Measurements from ENCODE around the gene FBXL7. TPM values are rescaled to one million over a fixed set of nuclear protein-coding genes. Genes with fewer than 3 reads are reported as not detected.

FBXL7 gene
- total and polyA plus RNA-seq, 2 of the 8 experiments (the other 6 are each of a cell fraction or from before 2014, with no cell fraction given) = 17.7 to 17.8 TPM

- no peak overlapping the region for H2AFZ ChIP-seq (ENCODE audit: low read length)
- no peak overlapping the region for H2BK20ac ChIP-seq (ENCODE audit: low read length)
- H2BK15ac ChIP-seq (ENCODE audit: low read length) = no peak overlapping the region
- H3K27ac ChIP-seq (ENCODE audit: low read depth, low read length) = no peak overlapping the region
- no peaks in the 10 kb centered on the region for H3K79me1 ChIP-seq (ENCODE audit: low read depth, low read length)
- CTCF ChIA-PET (ENCODE audit: partially characterized antibody) = interaction anchor here (1.2 to 1.6 kb wide), 2 partner anchors 12 to 14 kb away, joined by 3 to 9 read pairs; no protein-coding TSS in a partner anchor
- H3K79me2 ChIP-seq (ENCODE audit: control insufficient read depth in 1 of 2, insufficient read depth in 2 of 2, low read length in 2 of 2) = no peaks in the 10 kb centered on the region; a peak in 1 of 4 replicates
- no peak overlapping the region for H3K56ac ChIP-seq (replicated peaks; ENCODE audit: insufficient read length, low read depth, low read length)
- WGBS, 2 experiments (ENCODE audit: extremely low coverage in 1 of 2, insufficient coverage in 1 of 2, insufficient read length in 1 of 2, insufficient replicate concordance in 2 of 2, low coverage in 1 of 2, low lambda C conversion rate in 2 of 2, missing lambda C conversion rate in 1 of 2) = 96% methylated on average over 2 of the region's 2 CpGs; no CpG with 5 or more reads in 1 of the 2 experiments
- DNase-seq (ENCODE audit: low read depth in 1 of 2, low spot score in 2 of 2) (no peak), FAIRE-seq (no peak)
- H2AK5ac ChIP-seq (ENCODE audit: low read depth, low read length) = no peak overlapping the region
- H2BK5ac ChIP-seq (ENCODE audit: low read depth, low read length) = no peak overlapping the region
- no peak overlapping the region for H3K23ac ChIP-seq (ENCODE audit: insufficient read length)
- H4K91ac ChIP-seq (replicated peaks; ENCODE audit: insufficient read length, low read length) = no peak overlapping the region
- no peak overlapping the region for H3K14ac ChIP-seq (ENCODE audit: insufficient read length)
- H3K4ac ChIP-seq (replicated peaks; ENCODE audit: insufficient read length, low read depth, low read length) = no peak overlapping the region
- no peaks in the 10 kb centered on the region for H4K20me1 ChIP-seq (replicated peaks in 1 of 2; ENCODE audit: control insufficient read depth in 1 of 2, insufficient read depth in 2 of 2, low read length in 2 of 2)
- H3K9me3 ChIP-seq (ENCODE audit: insufficient read depth in 2 of 2, low read depth in 1 of 2, low read length in 1 of 2) = peaks cover 13% of the 10 kb centered on the region in 2 experiments
- H2BK12ac ChIP-seq (ENCODE audit: low read depth, low read length) = no peak overlapping the region
- no peak overlapping the region for H3K9ac ChIP-seq (replicated peaks in 1 of 4; ENCODE audit: extremely low read depth in 1 of 4, low read depth in 3 of 4, low read length in 3 of 4)
- no peak overlapping the region for H2BK120ac ChIP-seq (replicated peaks; ENCODE audit: low read depth, low read length)
- no peak overlapping the region for H3K4me2 ChIP-seq (ENCODE audit: insufficient read depth in 1 of 2, low read depth in 2 of 2, low read length in 2 of 2)
- no peak overlapping the region for H3K4me3 ChIP-seq (ENCODE audit: extremely low read depth in 1 of 4, insufficient read depth in 2 of 4, low read depth in 3 of 4, low read length in 4 of 4)
- no peak overlapping the region for H4K8ac ChIP-seq (ENCODE audit: extremely low read depth, insufficient read depth, low read length)
- no peaks in the 10 kb centered on the region for H3K23me2 ChIP-seq (ENCODE audit: low read depth, low read length)
- H4K5ac ChIP-seq (ENCODE audit: insufficient read length, low read depth, low read length) = no peak overlapping the region
- TF ChIP-seq EZH2 (IDR thresholded peaks at IDR 0.05; ENCODE audit: low read depth, low read length, severe bottlenecking) (no peak), TCF12 (IDR thresholded peaks at IDR 0.05; ENCODE audit: low read depth, low read length) (no peak), JUN (IDR thresholded peaks at IDR 0.05; ENCODE audit: low read depth, low read length) (no peak), CBX8 (IDR thresholded peaks at IDR 0.05; ENCODE audit: borderline replicate concordance, low read depth, low read length) (no peak), ASH2L (IDR thresholded peaks at IDR 0.05; ENCODE audit: low read length) (no peak), CHD1 (IDR thresholded peaks at IDR 0.05; ENCODE audit: low read depth, low read length) (no peak), BACH1 (IDR thresholded peaks at IDR 0.05; ENCODE audit: low read length) (no peak), SRF (IDR thresholded peaks at IDR 0.05; ENCODE audit: low read depth, low read length) (no peak)
- peaks cover 0 to 2% (median 0%) of the 10 kb centered on the region in 4 experiments; a peak in 2 of 7 replicates for H3K4me1 ChIP-seq (replicated peaks in 1 of 4; ENCODE audit: control insufficient read depth in 3 of 4, insufficient read depth in 4 of 4, low read length in 3 of 4)
- H3K27me3 ChIP-seq (replicated peaks in 1 of 4; ENCODE audit: control insufficient read depth in 3 of 4, extremely low read depth in 1 of 4, insufficient read depth in 3 of 4, low read length in 3 of 4) = no peaks in the 10 kb centered on the region
- H3K18ac ChIP-seq (ENCODE audit: extremely low read depth, low read length) = no peak overlapping the region
- POLR2A ChIA-PET (ENCODE audit: partially characterized antibody) = no interaction called here
- no peaks in the 10 kb centered on the region; a peak in 1 of 8 replicates for H3K36me3 ChIP-seq (ENCODE audit: control insufficient read depth in 2 of 4, insufficient read depth in 4 of 4, low read length in 3 of 4)
Measured at GRCh38 chr5:15837551-15838289, 337.7 kb downstream of the FBXL7 start.

All from H1 (cell line).